Keratinocyte (primary cell): Measurements from ENCODE around the gene TRIM52. TPM values are rescaled to one million over a fixed set of nuclear protein-coding genes. Genes with fewer than 3 reads are reported as not detected.

Experiments used
- DNase-seq: peaks from one replicate; pipeline ENCODE4 v3.0.0-alpha.2; 2011; ENCODE audit warnings: low read depth, missing footprints, low spot score
- FAIRE-seq: peaks from 2 replicates; lab custom pipeline; 2011; peaks lifted over from hg19 to GRCh38; lab: Jason Lieb, UNC
- H2AFZ ChIP-seq: 2 replicates; pipeline ENCODE4 v1.6.0; 2012; ENCODE audit warnings: low read length, control low read depth, inconsistent platforms; ENCODE audit not compliant: control insufficient read depth
- H3K27ac ChIP-seq: 2 replicates; pipeline ENCODE4 v1.5.1; 2011; ENCODE audit warnings: low read length; ENCODE audit not compliant: control insufficient read depth, insufficient read depth
- H3K27me3 ChIP-seq: 3 replicates; pipeline ENCODE4 v1.6.0; 2011; ENCODE audit warnings: low read length; ENCODE audit not compliant: control insufficient read depth, insufficient read depth; ENCODE audit errors: extremely low read depth
- H3K36me3 ChIP-seq, 2 experiments: 2 replicates in 1 of 2; 3 replicates in 1 of 2; pipeline ENCODE4 v1.5.1; 2011; ENCODE audit warnings: low read length in 2 of 2, mild to moderate bottlenecking in 1 of 2; ENCODE audit not compliant: control insufficient read depth in 2 of 2, insufficient read depth in 2 of 2; ENCODE audit errors: extremely low read depth in 1 of 2
- H3K4me1 ChIP-seq: 3 replicates; pipeline ENCODE4 v1.5.1; 2011; ENCODE audit warnings: low read length; ENCODE audit not compliant: control insufficient read depth, insufficient read depth; ENCODE audit errors: extremely low read depth
- H3K4me2 ChIP-seq: 3 replicates; pipeline ENCODE4 v1.6.0; 2011; ENCODE audit warnings: low read depth, low read length; ENCODE audit not compliant: control insufficient read depth, insufficient read depth; ENCODE audit errors: extremely low read depth
- H3K4me3 ChIP-seq, 3 experiments: fragments of 200-600 bp in 1 of 3; sonication (generic) in 1 of 3; 2 replicates in 2 of 3; 3 replicates in 1 of 3; pipeline ENCODE4 v1.5.1; 2011 to 2016; ENCODE audit warnings: low read length in 3 of 3, mild to moderate bottlenecking in 3 of 3, control low read depth in 2 of 3, inconsistent platforms in 1 of 3, low read depth in 1 of 3, mixed read lengths in 1 of 3, mixed run types in 1 of 3, moderate library complexity in 1 of 3; ENCODE audit not compliant: control insufficient read depth in 2 of 3, insufficient read depth in 2 of 3; ENCODE audit errors: extremely low read depth in 1 of 3
- H3K79me2 ChIP-seq: 2 replicates; pipeline ENCODE4 v1.6.0; 2012; ENCODE audit warnings: low read length; ENCODE audit not compliant: control insufficient read depth, insufficient read depth
- H3K9ac ChIP-seq: 3 replicates; pipeline ENCODE4 v1.6.0; 2011; ENCODE audit warnings: low read length; ENCODE audit not compliant: control insufficient read depth, insufficient read depth; ENCODE audit errors: extremely low read depth
- H3K9me1 ChIP-seq: 3 replicates; pipeline ENCODE4 v1.6.0; 2011; ENCODE audit warnings: low read length; ENCODE audit not compliant: control insufficient read depth, insufficient read depth; ENCODE audit errors: extremely low read depth
- H3K9me3 ChIP-seq: 2 replicates; pipeline ENCODE4 v1.5.1; 2012; ENCODE audit warnings: low read depth, low read length; ENCODE audit not compliant: control insufficient read depth
- H4K20me1 ChIP-seq: 3 replicates; pipeline ENCODE4 v1.6.0; 2011; ENCODE audit warnings: low read length; ENCODE audit not compliant: control insufficient read depth, insufficient read depth; ENCODE audit errors: extremely low read depth
- EZH2 ChIP-seq: IDR thresholded peaks from one replicate; pipeline ENCODE4 v1.6.1; 2012; ENCODE audit warnings: inconsistent platforms, mild to moderate bottlenecking, low read length, moderate library complexity
- dilution Hi-C: fragments of 300-500 bp; cut with MboI; formaldehyde crosslinking; loops from one replicate; pipeline ENCODE4 v1.7.0; 2020; ENCODE audit warnings: low sequenced_read_pairs; ENCODE audit not compliant: extremely low pct_ligation_motif_present
- polyA plus RNA-seq, 5 experiments: library from polyadenylated mRNA; depleted of rRNA in 3 of 5; stranded (reverse) in 3 of 5; stranded (forward) in 1 of 5; unstranded in 1 of 5; fragments of >200 nt; gene quantifications; 1 replicate in 1 of 5; 2 replicates in 3 of 5; 3 replicates in 1 of 5; pipeline versions ENCODE4 v1.2.1 to v1.2.3, GENCODE V29; 2011 to 2012; ENCODE audit warnings: missing spikeins in 2 of 5, low read depth in 1 of 5, low replicate concordance in 1 of 5
- TF ChIP-seq, protein P1 (sequence below), 3 experiments: IDR thresholded peaks in 1 of 3; conservative IDR thresholded peaks in 1 of 3; optimal IDR thresholded peaks in 1 of 3; 2 replicates in 2 of 3; 3 replicates in 1 of 3; pipeline versions ENCODE3 to v1.5.1; 2011; ENCODE audit warnings: low read length in 3 of 3, mild to moderate bottlenecking in 3 of 3, moderate library complexity in 2 of 3, control low read depth in 1 of 3, inconsistent platforms in 1 of 3; ENCODE audit not compliant: insufficient read depth in 2 of 3; ENCODE audit errors: extremely low read depth in 1 of 3

Gene TRIM52
- polyA plus RNA-seq, 1 donor (not counting 4 experiments of a cell fraction or from before 2014, with no cell fraction given) = 7.5 TPM

DNA sequence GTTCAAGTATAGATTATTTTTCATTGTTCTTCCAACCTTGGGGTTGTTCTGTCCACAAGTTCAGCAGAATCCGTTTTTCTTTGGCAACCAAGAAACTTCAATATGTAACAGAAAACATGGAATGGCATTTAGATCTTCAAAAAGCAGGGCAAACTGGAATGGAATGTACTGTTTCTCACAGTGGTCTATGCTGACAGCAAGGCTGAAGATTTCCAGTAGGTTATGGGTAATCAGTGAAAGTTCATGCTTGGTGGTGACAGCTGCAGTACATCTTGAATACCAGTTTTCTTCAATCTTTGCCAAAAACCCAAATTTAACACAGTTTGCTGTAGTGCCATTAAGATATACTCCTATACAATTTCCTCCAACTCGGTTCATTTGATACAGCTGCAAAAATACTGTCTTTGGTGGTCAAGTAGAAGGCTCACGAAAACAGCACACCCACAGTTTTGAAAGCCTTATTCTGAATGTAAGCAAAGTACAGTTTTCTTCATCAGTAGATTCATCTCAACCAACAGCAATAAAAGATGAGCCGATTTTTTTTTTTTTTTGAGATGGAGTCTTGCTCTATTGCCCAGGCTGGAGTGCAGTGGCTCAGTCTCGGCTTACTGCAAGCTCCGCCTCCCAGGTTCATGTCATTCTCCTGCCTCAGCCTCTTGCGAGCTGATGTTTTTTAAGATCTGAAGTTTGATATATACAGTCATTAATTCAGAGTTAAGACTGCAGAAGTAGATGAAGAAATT lies 4.9 kb downstream of the TRIM52 start:
- H3K27me3 ChIP-seq = no peaks in the 10 kb centered on the region
- H2AFZ ChIP-seq = no peak overlapping the region
- H3K4me2 ChIP-seq = no peak overlapping the region
- no peak overlapping the region for H3K27ac ChIP-seq
- H3K4me1 ChIP-seq = peaks cover 25% of the 10 kb centered on the region
- dilution Hi-C loops = no loop called here
- no peak for FAIRE-seq
- H3K79me2 ChIP-seq = peaks cover 94% of the 10 kb centered on the region
- H3K9me1 ChIP-seq = peaks cover 3% of the 10 kb centered on the region
- DNase-seq = no peak
- H3K9ac ChIP-seq = no peak overlapping the region
- peaks cover 9 to 22% of the 10 kb centered on the region in 2 experiments for H3K36me3 ChIP-seq
- no peaks in the 10 kb centered on the region for H3K9me3 ChIP-seq
- peaks cover 5% of the 10 kb centered on the region for H4K20me1 ChIP-seq
- no peak overlapping the region for H3K4me3 ChIP-seq
- TF ChIP-seq, protein P1, sequence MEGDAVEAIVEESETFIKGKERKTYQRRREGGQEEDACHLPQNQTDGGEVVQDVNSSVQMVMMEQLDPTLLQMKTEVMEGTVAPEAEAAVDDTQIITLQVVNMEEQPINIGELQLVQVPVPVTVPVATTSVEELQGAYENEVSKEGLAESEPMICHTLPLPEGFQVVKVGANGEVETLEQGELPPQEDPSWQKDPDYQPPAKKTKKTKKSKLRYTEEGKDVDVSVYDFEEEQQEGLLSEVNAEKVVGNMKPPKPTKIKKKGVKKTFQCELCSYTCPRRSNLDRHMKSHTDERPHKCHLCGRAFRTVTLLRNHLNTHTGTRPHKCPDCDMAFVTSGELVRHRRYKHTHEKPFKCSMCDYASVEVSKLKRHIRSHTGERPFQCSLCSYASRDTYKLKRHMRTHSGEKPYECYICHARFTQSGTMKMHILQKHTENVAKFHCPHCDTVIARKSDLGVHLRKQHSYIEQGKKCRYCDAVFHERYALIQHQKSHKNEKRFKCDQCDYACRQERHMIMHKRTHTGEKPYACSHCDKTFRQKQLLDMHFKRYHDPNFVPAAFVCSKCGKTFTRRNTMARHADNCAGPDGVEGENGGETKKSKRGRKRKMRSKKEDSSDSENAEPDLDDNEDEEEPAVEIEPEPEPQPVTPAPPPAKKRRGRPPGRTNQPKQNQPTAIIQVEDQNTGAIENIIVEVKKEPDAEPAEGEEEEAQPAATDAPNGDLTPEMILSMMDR (optimal IDR thresholded peaks at IDR 0.05 in 1 of 3, IDR thresholded peaks at IDR 0.05 in 1 of 3, conservative IDR thresholded peaks at IDR 0.05 in 1 of 3; ENCODE audit: extremely low read depth in 1 of 3, insufficient read depth in 2 of 3, low read length in 3 of 3) = no peak
- TF ChIP-seq EZH2 = no peak

GRCh38 chr5:181255276-181255675 lies 5.7 kb downstream of the TRIM52 start:
- H3K9me3 ChIP-seq = no peaks in the 10 kb centered on the region
- H3K27me3 ChIP-seq = no peaks in the 10 kb centered on the region
- H3K79me2 ChIP-seq = peaks cover 94% of the 10 kb centered on the region
- H3K4me1 ChIP-seq = peaks cover 28% of the 10 kb centered on the region
- H3K36me3 ChIP-seq = peaks cover 11 to 27% of the 10 kb centered on the region in 2 experiments
- H3K9ac ChIP-seq = no peak overlapping the region
- FAIRE-seq (no peak), DNase-seq (no peak)
- peaks cover 5% of the 10 kb centered on the region for H4K20me1 ChIP-seq
- TF ChIP-seq, protein P1 (optimal IDR thresholded peaks at IDR 0.05 in 1 of 3, IDR thresholded peaks at IDR 0.05 in 1 of 3, conservative IDR thresholded peaks at IDR 0.05 in 1 of 3; ENCODE audit: extremely low read depth in 1 of 3, insufficient read depth in 2 of 3, low read length in 3 of 3) = no peak
- no peak for TF ChIP-seq EZH2
- no peak overlapping the region for H3K4me2 ChIP-seq
- peaks cover 3% of the 10 kb centered on the region for H3K9me1 ChIP-seq
- dilution Hi-C loops = no loop called here
- H3K27ac ChIP-seq = no peak overlapping the region
- no peak overlapping the region for H3K4me3 ChIP-seq
- no peak overlapping the region for H2AFZ ChIP-seq
